GM12873 (cell line): ENCODE measurements around the gene EPS8L2.

Source experiments
- CTCF ChIP-seq: IDR thresholded peaks from 2 replicates; pipeline ENCODE4 v1.5.1; 2012; ENCODE audit warnings: low read depth, mild to moderate bottlenecking, moderate library complexity, low read length, control low read depth; ENCODE audit not compliant: insufficient read depth; ENCODE audit errors: missing control alignments

EPS8L2 gene

GRCh38 chr11:764322-765024 is 58.4 kb downstream of the EPS8L2 start:
- no peak for TF ChIP-seq CTCF

- TF ChIP-seq CTCF = peak; percentile 77
Measured at GRCh38 chr11:765025-765801, 59.2 kb downstream of the EPS8L2 start.

- no peak for TF ChIP-seq CTCF
Measured at GRCh38 chr11:765802-766091, 59.7 kb downstream of the EPS8L2 start.

GRCh38 chr11:766106-766935 is 60.3 kb downstream of the EPS8L2 start:
- TF ChIP-seq CTCF = no peak

- TF ChIP-seq CTCF = no peak
Measured at GRCh38 chr11:766936-767210, 60.8 kb downstream of the EPS8L2 start.

- TF ChIP-seq CTCF = no peak
Measured at GRCh38 chr11:767238-767637, 61.2 kb downstream of the EPS8L2 start.
